ENCODE data around the gene PLA2R1.

- TF ChIP-seq POLR2AphosphoS5 (IDR thresholded peaks at IDR 0.05) (no peak), CTCF (IDR thresholded peaks at IDR 0.05 in 8 of 11, conservative IDR thresholded peaks at IDR 0.05 in 3 of 11) (no peak), POLR2A (IDR thresholded peaks at IDR 0.05) (no peak)
These were observed 73.2 kb downstream of the PLA2R1 start for GRCh38 chr2:159989249-159989648.
